ENCODE data around the gene LRP6. TPM values are rescaled to one million over a fixed set of nuclear protein-coding genes. Genes with fewer than 3 reads are reported as not detected.

The LRP6 gene
- total RNA-seq, 1 experiment from 2014 or later = 28.1 TPM

DNA sequence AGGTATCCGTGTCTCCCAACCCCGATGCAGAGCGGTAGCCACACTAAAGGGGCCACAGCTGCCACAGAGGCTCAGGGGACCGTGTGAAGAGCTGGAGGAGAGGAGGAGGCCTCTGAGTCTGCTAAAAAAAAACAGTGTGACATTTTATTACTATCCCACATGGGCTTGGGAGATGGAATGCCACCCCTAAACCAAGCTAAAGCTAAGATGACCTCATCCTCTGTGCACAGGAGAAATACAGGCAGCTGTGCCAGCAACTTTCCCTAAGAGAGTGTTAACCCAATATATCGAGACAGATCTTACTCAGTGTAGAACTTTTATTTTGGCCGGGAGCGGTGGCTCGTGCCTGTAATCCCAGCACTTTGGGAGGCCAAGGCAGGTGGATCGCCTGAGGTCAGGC lies 178.1 kb downstream of the LRP6 start:
- intact Hi-C loops (cut with micrococcal nuclease) = no loop called here
- Histone ChIP-seq H3K4me3 (replicated peaks in 1 of 2; ENCODE audit: low read depth in 1 of 2, low read length in 2 of 2) (no peak overlapping the region), H4K20me1 (ENCODE audit: insufficient read depth) (no peaks in the 10 kb centered on the region), H3K27me3 (ENCODE audit: insufficient read depth, low read length) (no peaks in the 10 kb centered on the region), H3K27ac (ENCODE audit: low read depth, low read length) (no peak overlapping the region), H3K9me3 (ENCODE audit: control insufficient read depth in 1 of 2, insufficient read depth in 1 of 2, low read depth in 1 of 2, low read length in 2 of 2) (no peaks in the 10 kb centered on the region), H3K36me3 (ENCODE audit: control insufficient read depth in 1 of 2, insufficient read depth in 2 of 2, low read length in 2 of 2) (no peaks in the 10 kb centered on the region), H3K9me2 (ENCODE audit: insufficient read depth) (no peaks in the 10 kb centered on the region), H3K4me2 (ENCODE audit: low read length) (no peak overlapping the region), H3K4me1 (ENCODE audit: control insufficient read depth in 1 of 2, insufficient read depth in 2 of 2, low read length in 2 of 2) (peaks cover 7 to 10% of the 10 kb centered on the region in 2 experiments; a peak in 3 of 4 replicates), H2AFZ (ENCODE audit: low read depth, low read length, poor library complexity, severe bottlenecking) (no peak overlapping the region), H3K9ac (ENCODE audit: low read length) (no peak overlapping the region), H3K79me2 (ENCODE audit: insufficient read depth, low read length) (no peaks in the 10 kb centered on the region)
- POLR2A ChIA-PET = no interaction called here
- no TSS peak for BruUV-seq (replicated peaks)
- TF ChIP-seq SIN3A (IDR thresholded peaks at IDR 0.05; ENCODE audit: low read depth) = no peak
- no peak for TF ChIP-seq SRF (IDR thresholded peaks at IDR 0.05; ENCODE audit: low read depth)
- TF ChIP-seq, protein P1, sequence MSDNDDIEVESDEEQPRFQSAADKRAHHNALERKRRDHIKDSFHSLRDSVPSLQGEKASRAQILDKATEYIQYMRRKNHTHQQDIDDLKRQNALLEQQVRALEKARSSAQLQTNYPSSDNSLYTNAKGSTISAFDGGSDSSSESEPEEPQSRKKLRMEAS (IDR thresholded peaks at IDR 0.05) = no peak
- no peak for TF ChIP-seq ATF3 (IDR thresholded peaks at IDR 0.05)
- TF ChIP-seq FOSL1 (IDR thresholded peaks at IDR 0.05; ENCODE audit: low read depth) = no peak
- TF ChIP-seq CTCF (IDR thresholded peaks at IDR 0.05 in 2 of 3, conservative IDR thresholded peaks at IDR 0.05 in 1 of 3; ENCODE audit: borderline replicate concordance in 1 of 3, insufficient read depth in 1 of 3, low read depth in 2 of 3, low read length in 2 of 3) = no peak
- no peak for TF ChIP-seq RAD21 (IDR thresholded peaks at IDR 0.05; ENCODE audit: low read depth)
- TF ChIP-seq, protein P2, sequence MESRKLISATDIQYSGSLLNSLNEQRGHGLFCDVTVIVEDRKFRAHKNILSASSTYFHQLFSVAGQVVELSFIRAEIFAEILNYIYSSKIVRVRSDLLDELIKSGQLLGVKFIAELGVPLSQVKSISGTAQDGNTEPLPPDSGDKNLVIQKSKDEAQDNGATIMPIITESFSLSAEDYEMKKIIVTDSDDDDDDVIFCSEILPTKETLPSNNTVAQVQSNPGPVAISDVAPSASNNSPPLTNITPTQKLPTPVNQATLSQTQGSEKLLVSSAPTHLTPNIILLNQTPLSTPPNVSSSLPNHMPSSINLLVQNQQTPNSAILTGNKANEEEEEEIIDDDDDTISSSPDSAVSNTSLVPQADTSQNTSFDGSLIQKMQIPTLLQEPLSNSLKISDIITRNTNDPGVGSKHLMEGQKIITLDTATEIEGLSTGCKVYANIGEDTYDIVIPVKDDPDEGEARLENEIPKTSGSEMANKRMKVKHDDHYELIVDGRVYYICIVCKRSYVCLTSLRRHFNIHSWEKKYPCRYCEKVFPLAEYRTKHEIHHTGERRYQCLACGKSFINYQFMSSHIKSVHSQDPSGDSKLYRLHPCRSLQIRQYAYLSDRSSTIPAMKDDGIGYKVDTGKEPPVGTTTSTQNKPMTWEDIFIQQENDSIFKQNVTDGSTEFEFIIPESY (IDR thresholded peaks at IDR 0.05; ENCODE audit: extremely low read depth, insufficient replicate concordance, low read length) = no peak
- no peak for TF ChIP-seq POLR2AphosphoS5 (IDR thresholded peaks at IDR 0.05; ENCODE audit: low read depth, low read length)
- TF ChIP-seq EZH2 (IDR thresholded peaks at IDR 0.05) = no peak
- no peak for TF ChIP-seq EGR1 (IDR thresholded peaks at IDR 0.05; ENCODE audit: low read depth)
- no peak for TF ChIP-seq YY1 (IDR thresholded peaks at IDR 0.05; ENCODE audit: extremely low read depth, insufficient replicate concordance, low read depth, low read length)
- no peak for TF ChIP-seq ZNF274 (IDR thresholded peaks at IDR 0.05; ENCODE audit: low read depth, low read length)
- no peak for TF ChIP-seq CBX3 (IDR thresholded peaks at IDR 0.05; ENCODE audit: low read depth)
- no peak for TF ChIP-seq EZH2phosphoT487 (IDR thresholded peaks at IDR 0.05; ENCODE audit: borderline replicate concordance)
- CTCF ChIA-PET = no interaction called here
- no peak for DNase-seq (ENCODE audit: low read depth, low spot score)
- ATAC-seq = no peak
- RAD21 ChIA-PET (ENCODE audit: low non-redundant PET in 1 of 2, low total read pairs in 2 of 2, uncharacterized antibody in 2 of 2, unreplicated experiment in 2 of 2) = no interaction called here

Measured in HCT116 (cell line).